Keratinocyte (primary cell): ENCODE measurements around the gene RPS6KA5. TPM values are rescaled to one million over a fixed set of nuclear protein-coding genes. Genes with fewer than 3 reads are reported as not detected.

Experiments used
- DNase-seq: peaks from one replicate; pipeline ENCODE4 v3.0.0-alpha.2; 2011; ENCODE audit warnings: low read depth, missing footprints, low spot score
- FAIRE-seq: peaks from 2 replicates; lab custom pipeline; 2011; peaks lifted over from hg19 to GRCh38; lab: Jason Lieb, UNC
- H2AFZ ChIP-seq: 2 replicates; pipeline ENCODE4 v1.6.0; 2012; ENCODE audit warnings: low read length, control low read depth, inconsistent platforms; ENCODE audit not compliant: control insufficient read depth
- H3K27ac ChIP-seq: 2 replicates; pipeline ENCODE4 v1.5.1; 2011; ENCODE audit warnings: low read length; ENCODE audit not compliant: control insufficient read depth, insufficient read depth
- H3K27me3 ChIP-seq: 3 replicates; pipeline ENCODE4 v1.6.0; 2011; ENCODE audit warnings: low read length; ENCODE audit not compliant: control insufficient read depth, insufficient read depth; ENCODE audit errors: extremely low read depth
- H3K36me3 ChIP-seq, 2 experiments: 2 replicates in 1 of 2; 3 replicates in 1 of 2; pipeline ENCODE4 v1.5.1; 2011; ENCODE audit warnings: low read length in 2 of 2, mild to moderate bottlenecking in 1 of 2; ENCODE audit not compliant: control insufficient read depth in 2 of 2, insufficient read depth in 2 of 2; ENCODE audit errors: extremely low read depth in 1 of 2
- H3K4me1 ChIP-seq: 3 replicates; pipeline ENCODE4 v1.5.1; 2011; ENCODE audit warnings: low read length; ENCODE audit not compliant: control insufficient read depth, insufficient read depth; ENCODE audit errors: extremely low read depth
- H3K4me2 ChIP-seq: 3 replicates; pipeline ENCODE4 v1.6.0; 2011; ENCODE audit warnings: low read depth, low read length; ENCODE audit not compliant: control insufficient read depth, insufficient read depth; ENCODE audit errors: extremely low read depth
- H3K4me3 ChIP-seq, 3 experiments: fragments of 200-600 bp in 1 of 3; sonication (generic) in 1 of 3; 2 replicates in 2 of 3; 3 replicates in 1 of 3; pipeline ENCODE4 v1.5.1; 2011 to 2016; ENCODE audit warnings: low read length in 3 of 3, mild to moderate bottlenecking in 3 of 3, control low read depth in 2 of 3, inconsistent platforms in 1 of 3, low read depth in 1 of 3, mixed read lengths in 1 of 3, mixed run types in 1 of 3, moderate library complexity in 1 of 3; ENCODE audit not compliant: control insufficient read depth in 2 of 3, insufficient read depth in 2 of 3; ENCODE audit errors: extremely low read depth in 1 of 3
- H3K79me2 ChIP-seq: 2 replicates; pipeline ENCODE4 v1.6.0; 2012; ENCODE audit warnings: low read length; ENCODE audit not compliant: control insufficient read depth, insufficient read depth
- H3K9ac ChIP-seq: 3 replicates; pipeline ENCODE4 v1.6.0; 2011; ENCODE audit warnings: low read length; ENCODE audit not compliant: control insufficient read depth, insufficient read depth; ENCODE audit errors: extremely low read depth
- H3K9me1 ChIP-seq: 3 replicates; pipeline ENCODE4 v1.6.0; 2011; ENCODE audit warnings: low read length; ENCODE audit not compliant: control insufficient read depth, insufficient read depth; ENCODE audit errors: extremely low read depth
- H3K9me3 ChIP-seq: 2 replicates; pipeline ENCODE4 v1.5.1; 2012; ENCODE audit warnings: low read depth, low read length; ENCODE audit not compliant: control insufficient read depth
- H4K20me1 ChIP-seq: 3 replicates; pipeline ENCODE4 v1.6.0; 2011; ENCODE audit warnings: low read length; ENCODE audit not compliant: control insufficient read depth, insufficient read depth; ENCODE audit errors: extremely low read depth
- CTCF ChIP-seq, 3 experiments: IDR thresholded peaks in 1 of 3; conservative IDR thresholded peaks in 1 of 3; optimal IDR thresholded peaks in 1 of 3; 2 replicates in 2 of 3; 3 replicates in 1 of 3; pipeline versions ENCODE3 to v1.5.1; 2011; ENCODE audit warnings: low read length in 3 of 3, mild to moderate bottlenecking in 3 of 3, moderate library complexity in 2 of 3, control low read depth in 1 of 3, inconsistent platforms in 1 of 3; ENCODE audit not compliant: insufficient read depth in 2 of 3; ENCODE audit errors: extremely low read depth in 1 of 3
- EZH2 ChIP-seq: IDR thresholded peaks from one replicate; pipeline ENCODE4 v1.6.1; 2012; ENCODE audit warnings: inconsistent platforms, mild to moderate bottlenecking, low read length, moderate library complexity
- dilution Hi-C: fragments of 300-500 bp; cut with MboI; formaldehyde crosslinking; loops from one replicate; pipeline ENCODE4 v1.7.0; 2020; ENCODE audit warnings: low sequenced_read_pairs; ENCODE audit not compliant: extremely low pct_ligation_motif_present
- polyA plus RNA-seq, 5 experiments: library from polyadenylated mRNA; depleted of rRNA in 3 of 5; stranded (reverse) in 3 of 5; stranded (forward) in 1 of 5; unstranded in 1 of 5; fragments of >200 nt; gene quantifications; 1 replicate in 1 of 5; 2 replicates in 3 of 5; 3 replicates in 1 of 5; pipeline versions ENCODE4 v1.2.1 to v1.2.3, GENCODE V29; 2011 to 2012; ENCODE audit warnings: missing spikeins in 2 of 5, low read depth in 1 of 5, low replicate concordance in 1 of 5

Gene RPS6KA5
- polyA plus RNA-seq, 1 donor (not counting 4 experiments of a cell fraction or from before 2014, with no cell fraction given) = 2.9 TPM

GRCh38 chr14:90987140-90987539, 73.3 kb downstream of the RPS6KA5 start:
- Histone ChIP-seq H3K9me1 (no peaks in the 10 kb centered on the region), H3K9me3 (no peaks in the 10 kb centered on the region), H2AFZ (no peak overlapping the region), H3K9ac (no peak overlapping the region), H3K4me3 (no peak overlapping the region), H3K4me1 (peaks cover 13% of the 10 kb centered on the region), H3K79me2 (no peaks in the 10 kb centered on the region), H3K36me3 (no peaks in the 10 kb centered on the region), H4K20me1 (no peaks in the 10 kb centered on the region), H3K4me2 (no peak overlapping the region), H3K27me3 (no peaks in the 10 kb centered on the region), H3K27ac (peak overlapping the region; percentile 59)
- no peak for FAIRE-seq
- dilution Hi-C loops = no loop called here
- DNase-seq = no peak
- TF ChIP-seq CTCF (optimal IDR thresholded peaks at IDR 0.05 in 1 of 3, IDR thresholded peaks at IDR 0.05 in 1 of 3, conservative IDR thresholded peaks at IDR 0.05 in 1 of 3; ENCODE audit: extremely low read depth in 1 of 3, insufficient read depth in 2 of 3, low read length in 3 of 3) (no peak), EZH2 (no peak)

- Histone ChIP-seq H3K27ac (peak overlapping the region; percentile 59), H3K36me3 (no peaks in the 10 kb centered on the region), H3K27me3 (no peaks in the 10 kb centered on the region), H3K79me2 (no peaks in the 10 kb centered on the region), H3K4me3 (no peak overlapping the region), H3K4me1 (peaks cover 13% of the 10 kb centered on the region), H3K9me1 (no peaks in the 10 kb centered on the region), H3K4me2 (peak overlapping the region; percentile 44), H2AFZ (peak overlapping the region; percentile 32), H3K9ac (no peak overlapping the region), H4K20me1 (no peaks in the 10 kb centered on the region), H3K9me3 (no peaks in the 10 kb centered on the region)
- peak; percentile 69 for DNase-seq
- TF ChIP-seq EZH2 (no peak), CTCF (optimal IDR thresholded peaks at IDR 0.05 in 1 of 3, IDR thresholded peaks at IDR 0.05 in 1 of 3, conservative IDR thresholded peaks at IDR 0.05 in 1 of 3; ENCODE audit: extremely low read depth in 1 of 3, insufficient read depth in 2 of 3, low read length in 3 of 3) (peak in 1 of 3 experiments; percentile 30)
- dilution Hi-C loops = no loop called here
- peak; percentile 93 for FAIRE-seq
These were observed 73.9 kb downstream of the RPS6KA5 start for GRCh38 chr14:90986510-90986909.
